Esophagus squamous epithelium (tissue), 5 donors: Measurements from ENCODE around the gene BDP1. TPM values are rescaled to one million over a fixed set of nuclear protein-coding genes. Genes with fewer than 3 reads are reported as not detected.
"Not testable (repeated sequence)": the region's sequence is repeated elsewhere in the genome, so short reads cannot be mapped to it uniquely, and the experiment has no call there.

ENCODE experiments used
- DNase-seq: peaks from one replicate; lab custom pipeline; 2025; lab: John Stamatoyannopoulos, UW
- H3K27ac ChIP-seq, 4 donors: fragments of 200-600 bp; sonication (generic); one replicate each; pipeline ENCODE4 v1.5.1; 2016 to 2019; ENCODE audit warnings: mild to moderate bottlenecking in 1 of 4
- H3K27me3 ChIP-seq, 4 donors: fragments of 200-600 bp; sonication (generic); 1 replicate in 3 of 4; 2 replicates in 1 of 4; pipeline versions ENCODE4 v1.5.1 to v1.6.0; 2017 to 2021; ENCODE audit warnings: antibody characterized with exemption in 1 of 4
- H3K36me3 ChIP-seq, 3 donors: fragments of 200-600 bp; sonication (generic); one replicate each; pipeline ENCODE4 v1.5.1; 2016 to 2019
- H3K4me1 ChIP-seq, 3 donors: fragments of 200-600 bp; sonication (generic); one replicate each; pipeline ENCODE4 v1.5.1; 2017 to 2019
- H3K4me3 ChIP-seq, 4 donors: fragments of 200-600 bp; sonication (generic); 1 replicate in 3 of 4; 2 replicates in 1 of 4; pipeline ENCODE4 v1.5.1; 2016 to 2019; ENCODE audit warnings: mild to moderate bottlenecking in 2 of 4, moderate library complexity in 1 of 4
- H3K9me3 ChIP-seq, 3 donors: fragments of 200-600 bp; sonication (generic); one replicate each; pipeline ENCODE4 v1.5.1; 2016 to 2019
- POLR2A ChIP-seq, 4 donors: fragments of 450-650 bp; IDR thresholded peaks; one replicate each; pipeline ENCODE4 v1.6.1; 2017; ENCODE audit warnings: antibody characterized with exemption in 4 of 4, mild to moderate bottlenecking in 4 of 4, moderate library complexity in 3 of 4
- WGBS, 2 donors: methylation state at CpG; one replicate each; pipeline ENCODE4 v1.1.5; 2018; 5-methylcytosine and 5-hydroxymethylcytosine counted together
- intact Hi-C: fragments of 100-400 bp; cut with DNase I; formaldehyde crosslinking; loops from one replicate; pipeline ENCODE4 v1.15.0; 2022
- total RNA-seq, 4 donors: library from RNA; depleted of rRNA; stranded (reverse); fragments of >200 nt; gene quantifications; one replicate each; pipeline ENCODE4 v1.1.0, GENCODE V29; 2016
- TF ChIP-seq, protein P1 (sequence below), 6 experiments: fragments of 450-650 bp in 4 of 6; fragments of 200-600 bp in 2 of 6; sonication (generic) in 2 of 6; IDR thresholded peaks; one replicate each; pipeline ENCODE4 v1.5.1; 2016 to 2019; ENCODE audit warnings: antibody characterized with exemption in 6 of 6, mild to moderate bottlenecking in 4 of 6, moderate library complexity in 4 of 6
- donor health status: DM: yes; HTN: yes; CAD: no.

The BDP1 gene
- total RNA-seq, 4 donors from 2014 or later: 15.2 to 36.0 (median 20.6) TPM

DNA sequence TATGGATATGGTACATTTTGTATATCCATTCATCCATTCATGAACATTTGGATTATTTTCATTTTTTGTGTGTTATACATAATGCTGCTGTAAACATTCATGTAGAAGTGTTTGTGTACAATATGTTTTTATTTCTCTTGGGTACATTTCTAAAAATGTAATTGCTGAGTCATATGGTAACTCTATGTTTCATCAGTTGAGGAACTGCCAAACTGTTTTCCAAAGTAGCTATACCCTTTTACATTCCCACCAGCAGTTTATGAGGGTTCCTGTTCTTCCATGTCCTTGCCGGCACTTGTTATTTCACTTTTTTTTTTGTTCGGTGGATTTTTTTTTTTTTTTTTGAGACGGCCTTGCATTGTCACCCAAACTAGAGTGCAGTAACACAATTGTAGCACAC is 77.7 kb downstream of the BDP1 start:
- Histone ChIP-seq H3K4me3 (no peak overlapping the region), H3K4me1 (no peaks in the 10 kb centered on the region), H3K9me3 (no peaks in the 10 kb centered on the region), H3K27ac (no peak overlapping the region), H3K36me3 (peaks cover 0 to 95% (median 5%) of the 10 kb centered on the region in 3 donors), H3K27me3 (no peaks in the 10 kb centered on the region)
- 72 to 87% methylated on average over 3 of the region's 3 CpGs for WGBS, 2 donors
- no peak for TF ChIP-seq POLR2A (IDR thresholded peaks at IDR 0.05)
- TF ChIP-seq, protein P1, sequence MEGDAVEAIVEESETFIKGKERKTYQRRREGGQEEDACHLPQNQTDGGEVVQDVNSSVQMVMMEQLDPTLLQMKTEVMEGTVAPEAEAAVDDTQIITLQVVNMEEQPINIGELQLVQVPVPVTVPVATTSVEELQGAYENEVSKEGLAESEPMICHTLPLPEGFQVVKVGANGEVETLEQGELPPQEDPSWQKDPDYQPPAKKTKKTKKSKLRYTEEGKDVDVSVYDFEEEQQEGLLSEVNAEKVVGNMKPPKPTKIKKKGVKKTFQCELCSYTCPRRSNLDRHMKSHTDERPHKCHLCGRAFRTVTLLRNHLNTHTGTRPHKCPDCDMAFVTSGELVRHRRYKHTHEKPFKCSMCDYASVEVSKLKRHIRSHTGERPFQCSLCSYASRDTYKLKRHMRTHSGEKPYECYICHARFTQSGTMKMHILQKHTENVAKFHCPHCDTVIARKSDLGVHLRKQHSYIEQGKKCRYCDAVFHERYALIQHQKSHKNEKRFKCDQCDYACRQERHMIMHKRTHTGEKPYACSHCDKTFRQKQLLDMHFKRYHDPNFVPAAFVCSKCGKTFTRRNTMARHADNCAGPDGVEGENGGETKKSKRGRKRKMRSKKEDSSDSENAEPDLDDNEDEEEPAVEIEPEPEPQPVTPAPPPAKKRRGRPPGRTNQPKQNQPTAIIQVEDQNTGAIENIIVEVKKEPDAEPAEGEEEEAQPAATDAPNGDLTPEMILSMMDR (IDR thresholded peaks at IDR 0.05): no peak
- DNase-seq: no peak
- intact Hi-C loops: no loop called here

DNA sequence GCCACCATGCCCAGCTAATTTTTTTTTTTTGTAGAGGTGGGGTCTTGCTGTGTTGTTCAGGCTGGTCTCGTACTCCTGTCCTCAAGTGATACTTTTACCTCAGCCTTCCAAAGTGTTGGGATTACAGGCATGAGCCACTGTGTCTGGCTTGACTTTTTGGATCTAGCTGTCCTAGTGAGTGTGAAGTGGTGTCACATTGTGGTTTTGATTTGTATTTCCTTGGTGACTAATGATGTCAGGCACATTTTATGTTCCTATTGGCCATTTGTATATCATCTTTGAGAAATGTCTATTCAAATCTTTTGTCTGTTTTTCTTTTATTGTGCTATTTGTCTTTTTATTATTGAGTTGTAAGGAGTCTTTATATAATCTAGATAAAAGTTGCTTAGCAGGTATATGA is 78.2 kb downstream of the BDP1 start:
- Histone ChIP-seq H3K9me3 (no peaks in the 10 kb centered on the region), H3K4me1 (no peaks in the 10 kb centered on the region), H3K27ac (no peak overlapping the region), H3K27me3 (no peaks in the 10 kb centered on the region), H3K36me3 (peaks cover 0 to 95% (median 5%) of the 10 kb centered on the region in 3 donors), H3K4me3 (no peak overlapping the region)
- intact Hi-C loops: no loop called here
- TF ChIP-seq POLR2A (IDR thresholded peaks at IDR 0.05): no peak
- TF ChIP-seq, protein P1 (IDR thresholded peaks at IDR 0.05): no peak
- WGBS, 2 donors: 100% methylated on average over 1 of the region's 1 CpG
- no peak for DNase-seq

DNA sequence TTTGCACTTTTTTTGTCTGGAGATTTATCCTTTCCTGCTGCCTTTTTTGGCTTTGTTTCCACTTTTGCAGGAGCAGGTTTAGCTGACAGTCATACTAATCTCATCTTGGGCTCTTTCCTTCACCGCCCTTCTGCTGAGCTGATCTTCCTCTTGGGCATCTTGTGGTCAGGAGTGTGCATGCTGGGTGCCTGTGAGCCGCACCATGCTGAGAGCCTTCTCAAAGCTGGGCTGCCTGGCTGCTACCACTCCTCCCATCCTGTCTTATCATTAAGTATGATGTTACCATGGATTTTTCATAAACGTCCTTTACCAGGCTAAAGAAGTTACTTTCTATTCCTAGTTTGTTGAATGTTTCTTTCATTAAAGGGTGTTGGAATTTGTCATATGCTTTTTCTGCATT is 82.2 kb downstream of the BDP1 start:
- peaks cover 0 to 97% (median 5%) of the 10 kb centered on the region in 3 donors for H3K36me3 ChIP-seq
- no peaks in the 10 kb centered on the region for H3K27me3 ChIP-seq
- no peaks in the 10 kb centered on the region for H3K9me3 ChIP-seq
- H3K27ac ChIP-seq: no peak overlapping the region
- H3K4me3 ChIP-seq: no peak overlapping the region
- no peaks in the 10 kb centered on the region for H3K4me1 ChIP-seq
- WGBS, 2 donors: 77 to 88% methylated on average over 3 of the region's 3 CpGs
- no peak for DNase-seq
- TF ChIP-seq, protein P1 (IDR thresholded peaks at IDR 0.05): no peak
- no peak for TF ChIP-seq POLR2A (IDR thresholded peaks at IDR 0.05)
- intact Hi-C loops: no loop called here

DNA sequence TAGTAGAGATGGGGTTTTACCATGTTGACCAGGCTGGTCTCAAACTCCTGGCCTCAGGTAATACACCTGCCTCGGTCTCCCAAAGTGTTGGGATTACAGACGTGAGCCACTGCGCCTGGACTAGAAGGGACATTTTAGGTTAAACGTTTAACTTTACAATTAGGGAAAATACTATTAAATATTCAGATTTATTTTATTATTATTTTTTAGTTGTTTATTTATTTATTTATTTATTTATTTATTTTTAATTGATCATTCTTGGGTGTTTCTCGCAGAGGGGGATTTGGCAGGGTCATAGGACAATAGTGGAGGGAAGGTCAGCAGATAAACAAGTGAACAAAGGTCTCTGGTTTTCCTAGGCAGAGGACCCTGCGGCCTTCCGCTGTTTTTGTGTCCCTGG is 95.4 kb downstream of the BDP1 start:
- H3K9me3 ChIP-seq, DNase-seq, H3K27ac ChIP-seq, intact Hi-C loops, H3K4me1 ChIP-seq, H3K27me3 ChIP-seq, H3K4me3 ChIP-seq: not testable (repeated sequence)
- H3K36me3 ChIP-seq: peaks cover 11 to 100% (median 22%) of the 10 kb centered on the region in 3 donors
- 97 to 99% methylated on average over 6 of the region's 7 CpGs for WGBS, 2 donors

DNA sequence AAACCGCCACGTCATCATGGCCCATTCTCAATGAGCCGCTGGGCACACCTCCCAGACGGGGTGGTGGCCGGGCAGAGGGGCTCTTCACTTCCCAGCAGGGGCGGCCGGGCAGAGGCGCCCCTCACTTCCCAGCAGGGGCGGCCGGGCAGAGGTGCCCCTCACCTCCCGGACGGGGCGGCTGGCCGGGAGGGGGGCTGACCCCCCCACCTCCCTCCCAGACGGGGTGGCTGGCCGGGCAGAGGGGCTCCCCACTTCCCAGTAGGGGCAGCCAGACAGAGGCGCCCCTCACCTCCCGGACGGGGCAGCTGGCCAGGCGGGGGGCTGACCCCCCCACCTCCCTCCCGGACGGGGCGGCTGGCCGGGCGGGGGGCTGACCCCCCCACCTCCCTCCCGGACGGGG is 96.1 kb downstream of the BDP1 start:
- H3K9me3 ChIP-seq, H3K4me1 ChIP-seq, H3K27ac ChIP-seq, DNase-seq, H3K27me3 ChIP-seq, H3K4me3 ChIP-seq, intact Hi-C loops: not testable (repeated sequence)
- WGBS, 2 donors: 100% methylated on average over 1 of the region's 27 CpGs; no CpG with 5 or more reads in 1 of the 2 donors
- H3K36me3 ChIP-seq: peaks cover 10 to 100% (median 22%) of the 10 kb centered on the region in 3 donors

DNA sequence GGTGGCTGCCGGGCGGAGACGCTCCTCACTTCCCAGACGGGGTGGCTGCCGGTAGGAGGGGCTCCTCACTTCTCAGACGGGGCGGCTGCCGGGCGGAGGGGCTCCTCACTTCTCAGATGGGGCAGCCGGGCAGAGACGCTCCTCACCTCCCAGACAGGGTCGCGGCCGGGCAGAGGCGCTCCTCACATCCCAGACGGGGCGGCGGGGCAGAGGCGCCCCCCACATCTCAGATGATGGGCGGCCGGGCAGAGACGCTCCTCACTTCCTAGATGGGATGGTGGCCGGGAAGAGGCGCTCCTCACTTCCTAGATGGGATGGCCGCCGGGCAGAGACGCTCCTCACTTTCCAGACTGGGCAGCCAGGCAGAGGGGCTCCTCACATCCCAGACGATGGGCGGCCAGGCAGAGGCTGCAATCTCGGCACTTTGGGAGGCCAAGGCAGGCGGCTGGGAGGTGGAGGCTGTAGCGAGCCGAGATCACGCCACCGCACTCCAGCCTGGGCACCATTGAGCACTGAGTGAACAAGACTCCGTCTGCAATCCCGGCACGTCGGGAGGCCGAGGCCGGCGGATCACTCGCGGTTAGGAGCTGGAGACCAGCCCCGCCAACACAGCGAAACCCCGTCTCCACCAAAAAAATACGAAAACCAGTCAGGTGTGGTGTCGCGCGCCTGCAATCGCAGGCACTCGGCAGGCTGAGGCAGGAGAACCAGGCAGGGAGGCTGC is 96.7 kb downstream of the BDP1 start:
- H3K9me3 ChIP-seq, H3K4me3 ChIP-seq, H3K27me3 ChIP-seq, H3K4me1 ChIP-seq, intact Hi-C loops, H3K27ac ChIP-seq, DNase-seq: not testable (repeated sequence)
- H3K36me3 ChIP-seq: peaks cover 10 to 100% (median 22%) of the 10 kb centered on the region in 3 donors
- WGBS, 2 donors: 100% methylated on average over 2 of the region's 53 CpGs; no CpG with 5 or more reads in 1 of the 2 donors
